Activated T-cell treated with anti-CD3 and anti-CD28 coated beads, Interleukin-2, amount 50 U/mL, for 24 hours (primary cell): ENCODE measurements around the gene HS6ST3.

Experiments
- DNase-seq: peaks from one replicate; pipeline ENCODE4 v3.0.0-alpha.2; 2020
- H3K27ac Mint-ChIP-seq: 2 replicates; pipeline ENCODE4 v1.8.0; 2020; ENCODE audit warnings: mild to moderate bottlenecking, mixed read lengths
- H3K27me3 Mint-ChIP-seq: 2 replicates; pipeline ENCODE4 v1.8.0; 2020; ENCODE audit warnings: mixed read lengths
- H3K36me3 Mint-ChIP-seq: 2 replicates; pipeline ENCODE4 v1.8.0; 2020; ENCODE audit warnings: low read depth, mixed read lengths
- H3K4me1 Mint-ChIP-seq: 2 replicates; pipeline ENCODE4 v1.8.0; 2020; ENCODE audit warnings: low read depth, mixed read lengths
- H3K4me3 Mint-ChIP-seq: 2 replicates; pipeline ENCODE4 v1.8.0; 2020; ENCODE audit warnings: mild to moderate bottlenecking, moderate library complexity, mixed read lengths
- H3K9me3 Mint-ChIP-seq: 2 replicates; pipeline ENCODE4 v1.8.0; 2020; ENCODE audit warnings: mixed read lengths

The HS6ST3 gene

DNA sequence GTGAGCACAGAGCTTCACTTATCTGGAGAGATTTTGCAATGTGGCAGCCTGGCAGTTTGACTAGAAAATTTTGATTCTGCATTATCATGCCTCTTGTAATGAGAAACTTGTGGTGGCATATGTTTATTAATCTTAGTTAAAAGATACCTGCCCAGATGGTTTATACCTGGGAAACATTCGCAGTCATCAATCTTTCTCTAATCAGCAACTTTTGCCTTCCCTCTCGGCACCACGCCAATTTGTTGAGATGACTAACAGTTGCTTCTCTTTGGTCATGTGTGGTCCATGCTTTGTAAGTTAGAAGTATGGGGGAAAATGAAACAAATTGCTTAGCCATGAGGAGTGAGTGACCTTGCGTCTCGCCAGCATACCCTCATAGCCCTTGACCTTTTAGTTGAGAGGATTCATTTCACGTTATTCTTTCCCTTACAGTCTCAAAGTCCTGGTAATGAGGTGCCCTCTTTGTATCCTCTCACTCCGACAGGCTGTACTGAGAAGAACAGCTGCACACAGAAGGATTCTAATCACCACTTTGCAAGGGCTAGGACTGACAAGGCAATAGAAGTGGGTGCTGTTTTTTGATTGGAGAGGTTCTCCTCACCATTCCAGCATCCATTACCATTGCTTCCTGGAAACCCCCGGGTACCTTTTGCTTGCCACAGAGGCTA lies 703.0 kb downstream of the HS6ST3 start:
- Mint-ChIP-seq H3K9me3 (peaks cover 3% of the 10 kb centered on the region), H3K4me3 (no peak overlapping the region), H3K36me3 (no peaks in the 10 kb centered on the region), H3K27me3 (no peaks in the 10 kb centered on the region), H3K27ac (no peak overlapping the region), H3K4me1 (no peaks in the 10 kb centered on the region)
- no peak for DNase-seq

- Mint-ChIP-seq H3K9me3 (no peaks in the 10 kb centered on the region), H3K4me1 (no peaks in the 10 kb centered on the region), H3K27me3 (no peaks in the 10 kb centered on the region), H3K27ac (no peak overlapping the region), H3K4me3 (no peak overlapping the region), H3K36me3 (no peaks in the 10 kb centered on the region)
- no peak for DNase-seq
Observed at GRCh38 chr13:96793404-96793755, 703.5 kb downstream of the HS6ST3 start.

GRCh38 chr13:96794669-96795068 lies 704.8 kb downstream of the HS6ST3 start:
- DNase-seq: no peak
- no peaks in the 10 kb centered on the region for H3K36me3 Mint-ChIP-seq
- H3K27ac Mint-ChIP-seq: no peak overlapping the region
- no peak overlapping the region for H3K4me3 Mint-ChIP-seq
- no peaks in the 10 kb centered on the region for H3K9me3 Mint-ChIP-seq
- no peaks in the 10 kb centered on the region for H3K4me1 Mint-ChIP-seq
- H3K27me3 Mint-ChIP-seq: no peaks in the 10 kb centered on the region

GRCh38 chr13:96795670-96796069 lies 705.8 kb downstream of the HS6ST3 start:
- H3K27ac Mint-ChIP-seq: no peak overlapping the region
- no peaks in the 10 kb centered on the region for H3K4me1 Mint-ChIP-seq
- no peak for DNase-seq
- H3K9me3 Mint-ChIP-seq: no peaks in the 10 kb centered on the region
- no peak overlapping the region for H3K4me3 Mint-ChIP-seq
- no peaks in the 10 kb centered on the region for H3K36me3 Mint-ChIP-seq
- no peaks in the 10 kb centered on the region for H3K27me3 Mint-ChIP-seq

GRCh38 chr13:96796091-96796633 lies 706.3 kb downstream of the HS6ST3 start:
- Mint-ChIP-seq H3K4me3 (no peak overlapping the region), H3K27me3 (no peaks in the 10 kb centered on the region), H3K27ac (no peak overlapping the region), H3K4me1 (no peaks in the 10 kb centered on the region), H3K9me3 (no peaks in the 10 kb centered on the region), H3K36me3 (no peaks in the 10 kb centered on the region)
- no peak for DNase-seq

- Mint-ChIP-seq H3K36me3 (no peaks in the 10 kb centered on the region), H3K4me1 (no peaks in the 10 kb centered on the region), H3K27me3 (no peaks in the 10 kb centered on the region)
Observed at GRCh38 chr13:96797136-96797535, 707.2 kb downstream of the HS6ST3 start.

GRCh38 chr13:96803456-96804100 lies 713.7 kb downstream of the HS6ST3 start:
- H3K36me3 Mint-ChIP-seq: no peaks in the 10 kb centered on the region
- H3K27ac Mint-ChIP-seq: no peak overlapping the region
- H3K27me3 Mint-ChIP-seq: no peaks in the 10 kb centered on the region
- H3K4me1 Mint-ChIP-seq: no peaks in the 10 kb centered on the region
- peaks cover 5% of the 10 kb centered on the region for H3K9me3 Mint-ChIP-seq
- DNase-seq: no peak
- H3K4me3 Mint-ChIP-seq: no peak overlapping the region

More at GRCh38 chr13:96797136-96797535, 707.2 kb downstream of the HS6ST3 start:
- no peak overlapping the region for H3K27ac Mint-ChIP-seq
- H3K4me3 Mint-ChIP-seq: no peak overlapping the region
- H3K9me3 Mint-ChIP-seq: no peaks in the 10 kb centered on the region
- no peak for DNase-seq

DNA sequence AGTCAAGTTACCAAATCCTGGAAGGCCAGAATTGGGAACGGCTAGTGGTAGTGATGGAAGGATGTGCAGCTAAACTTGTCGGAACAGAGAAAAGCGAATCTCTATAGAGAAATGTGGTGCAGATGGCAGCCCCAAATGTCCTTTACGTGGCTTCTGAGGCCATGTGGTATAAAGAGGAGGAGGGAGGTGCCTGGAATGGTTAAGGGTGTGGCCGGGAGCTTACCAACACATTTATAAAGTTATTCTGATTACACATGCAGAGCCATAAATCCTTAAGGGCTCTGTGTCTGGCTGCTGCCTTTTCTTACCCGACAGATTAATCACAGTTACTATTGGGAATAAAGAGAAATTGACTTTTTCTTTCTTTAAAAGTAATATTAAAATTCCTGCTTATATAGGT lies 714.3 kb downstream of the HS6ST3 start:
- no peak overlapping the region for H3K27ac Mint-ChIP-seq
- no peaks in the 10 kb centered on the region for H3K36me3 Mint-ChIP-seq
- H3K27me3 Mint-ChIP-seq: no peaks in the 10 kb centered on the region
- no peak for DNase-seq
- no peak overlapping the region for H3K4me3 Mint-ChIP-seq
- H3K4me1 Mint-ChIP-seq: no peaks in the 10 kb centered on the region
- peaks cover 5% of the 10 kb centered on the region for H3K9me3 Mint-ChIP-seq

GRCh38 chr13:96806746-96807145 lies 716.8 kb downstream of the HS6ST3 start:
- Mint-ChIP-seq H3K4me1 (no peaks in the 10 kb centered on the region), H3K36me3 (no peaks in the 10 kb centered on the region), H3K4me3 (no peak overlapping the region), H3K27me3 (no peaks in the 10 kb centered on the region), H3K27ac (no peak overlapping the region), H3K9me3 (peaks cover 5% of the 10 kb centered on the region)
- DNase-seq: no peak

- no peaks in the 10 kb centered on the region for H3K4me1 Mint-ChIP-seq
- H3K9me3 Mint-ChIP-seq: peaks cover 3% of the 10 kb centered on the region
- DNase-seq: no peak
- H3K36me3 Mint-ChIP-seq: no peaks in the 10 kb centered on the region
- H3K27me3 Mint-ChIP-seq: no peaks in the 10 kb centered on the region
- no peak overlapping the region for H3K27ac Mint-ChIP-seq
- H3K4me3 Mint-ChIP-seq: no peak overlapping the region
Observed at GRCh38 chr13:96809366-96810096, 719.6 kb downstream of the HS6ST3 start.

- Mint-ChIP-seq H3K4me1 (no peaks in the 10 kb centered on the region), H3K27ac (no peak overlapping the region), H3K36me3 (no peaks in the 10 kb centered on the region), H3K4me3 (no peak overlapping the region), H3K9me3 (peaks cover 3% of the 10 kb centered on the region), H3K27me3 (no peaks in the 10 kb centered on the region)
- no peak for DNase-seq
Observed at GRCh38 chr13:96810104-96810503, 720.2 kb downstream of the HS6ST3 start.

- H3K36me3 Mint-ChIP-seq: no peaks in the 10 kb centered on the region
- peaks cover 3% of the 10 kb centered on the region for H3K9me3 Mint-ChIP-seq
- no peak for DNase-seq
- no peaks in the 10 kb centered on the region for H3K4me1 Mint-ChIP-seq
- no peak overlapping the region for H3K4me3 Mint-ChIP-seq
- H3K27ac Mint-ChIP-seq: no peak overlapping the region
- no peaks in the 10 kb centered on the region for H3K27me3 Mint-ChIP-seq
Observed at GRCh38 chr13:96811049-96811448, 721.1 kb downstream of the HS6ST3 start.

- Mint-ChIP-seq H3K27ac (no peak overlapping the region), H3K27me3 (no peaks in the 10 kb centered on the region), H3K4me3 (no peak overlapping the region), H3K36me3 (no peaks in the 10 kb centered on the region), H3K4me1 (no peaks in the 10 kb centered on the region), H3K9me3 (peaks cover 3% of the 10 kb centered on the region)
- no peak for DNase-seq
Observed at GRCh38 chr13:96816261-96816660, 726.4 kb downstream of the HS6ST3 start.

- DNase-seq: no peak
- H3K4me3 Mint-ChIP-seq: no peak overlapping the region
- no peaks in the 10 kb centered on the region for H3K4me1 Mint-ChIP-seq
- peaks cover 3% of the 10 kb centered on the region for H3K9me3 Mint-ChIP-seq
- no peaks in the 10 kb centered on the region for H3K36me3 Mint-ChIP-seq
- H3K27me3 Mint-ChIP-seq: no peaks in the 10 kb centered on the region
- H3K27ac Mint-ChIP-seq: no peak overlapping the region
Observed at GRCh38 chr13:96816874-96817273, 727.0 kb downstream of the HS6ST3 start.
